ENCODE measurements around the gene CMTM4.

Gene CMTM4

DNA sequence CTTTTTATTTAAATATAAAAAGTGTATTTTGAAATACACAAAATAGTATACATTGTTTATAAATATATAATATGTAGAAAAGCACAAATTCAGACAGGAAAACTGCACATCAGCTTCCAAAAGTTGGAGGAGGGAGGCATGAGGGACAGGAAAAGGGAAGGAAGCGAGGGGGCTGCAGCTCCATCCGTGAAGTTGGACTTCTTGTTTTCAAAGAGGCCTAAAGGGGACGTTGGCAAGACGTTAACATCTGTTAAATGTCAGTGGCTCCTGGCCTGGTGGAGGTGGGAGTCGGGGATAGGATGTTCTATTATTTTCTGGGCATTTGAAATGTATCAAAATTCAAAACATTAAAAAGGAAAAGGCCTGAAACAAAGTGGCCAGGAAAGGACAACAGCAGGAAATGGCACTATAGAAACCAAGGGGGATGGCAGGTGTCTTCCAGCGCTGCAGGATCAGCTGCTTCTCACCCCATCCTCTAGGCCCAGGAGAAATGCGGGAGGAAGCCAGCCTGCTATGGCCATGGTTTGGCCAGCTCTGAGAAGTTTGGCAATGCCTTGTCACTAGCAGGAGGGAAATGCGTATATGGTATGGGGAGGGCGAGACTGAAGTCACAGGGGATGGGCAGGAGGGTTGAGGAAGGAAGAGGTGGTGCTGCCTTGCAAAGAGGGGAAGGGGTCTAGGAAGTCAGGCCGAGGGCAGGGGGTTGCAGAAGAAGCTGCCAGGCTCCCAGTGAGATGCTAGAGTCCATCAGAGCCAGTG, 110.9 kb downstream of the CMTM4 start:
- Histone ChIP-seq H3K27ac (ENCODE audit: low read depth, low read length) (no peak overlapping the region), H3K4me1 (ENCODE audit: control insufficient read depth, insufficient read depth, low read length) (no peaks in the 10 kb centered on the region), H3K27me3 (ENCODE audit: control insufficient read depth, insufficient read depth, low read length) (no peaks in the 10 kb centered on the region), H3K9ac (ENCODE audit: low read length) (no peak overlapping the region), H3K4me3 (ENCODE audit: low read length) (no peak overlapping the region), H3K36me3 (ENCODE audit: control insufficient read depth, insufficient read depth, low read length) (no peaks in the 10 kb centered on the region)

DNA sequence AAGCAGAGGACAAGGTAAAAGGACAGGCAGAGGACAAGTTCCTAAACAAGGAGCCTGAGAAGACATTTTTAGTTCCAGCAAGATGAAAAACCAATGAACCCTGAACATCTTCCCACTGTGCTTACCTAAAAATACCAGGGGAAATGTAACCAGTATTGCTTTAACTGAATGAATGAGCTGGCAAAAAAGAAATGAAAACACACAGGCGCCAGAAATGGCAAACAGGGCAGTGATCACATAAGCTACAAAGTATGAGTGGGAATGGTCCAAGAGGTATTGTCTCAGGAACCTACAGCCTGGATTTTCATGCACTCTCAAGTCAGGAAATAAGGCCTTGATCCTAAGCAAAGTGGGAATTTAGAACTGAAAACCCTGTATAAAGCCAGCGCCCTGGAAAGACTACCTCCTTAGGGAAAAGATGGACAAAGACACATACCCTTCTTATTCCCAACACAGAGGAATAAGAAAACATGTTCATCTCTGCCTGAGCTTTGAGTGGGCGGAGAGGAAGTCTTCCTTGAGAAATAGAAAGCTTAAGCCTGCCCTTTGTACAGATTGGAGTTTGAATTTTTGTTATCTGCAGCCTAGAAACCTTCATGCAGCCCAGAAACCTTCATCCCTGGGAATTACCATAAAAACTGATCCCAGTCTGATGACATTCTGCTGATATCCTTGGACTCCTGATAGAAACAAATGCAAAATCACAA, 115.1 kb downstream of the CMTM4 start:
- no peak overlapping the region for H3K9ac ChIP-seq (ENCODE audit: low read length)

DNA sequence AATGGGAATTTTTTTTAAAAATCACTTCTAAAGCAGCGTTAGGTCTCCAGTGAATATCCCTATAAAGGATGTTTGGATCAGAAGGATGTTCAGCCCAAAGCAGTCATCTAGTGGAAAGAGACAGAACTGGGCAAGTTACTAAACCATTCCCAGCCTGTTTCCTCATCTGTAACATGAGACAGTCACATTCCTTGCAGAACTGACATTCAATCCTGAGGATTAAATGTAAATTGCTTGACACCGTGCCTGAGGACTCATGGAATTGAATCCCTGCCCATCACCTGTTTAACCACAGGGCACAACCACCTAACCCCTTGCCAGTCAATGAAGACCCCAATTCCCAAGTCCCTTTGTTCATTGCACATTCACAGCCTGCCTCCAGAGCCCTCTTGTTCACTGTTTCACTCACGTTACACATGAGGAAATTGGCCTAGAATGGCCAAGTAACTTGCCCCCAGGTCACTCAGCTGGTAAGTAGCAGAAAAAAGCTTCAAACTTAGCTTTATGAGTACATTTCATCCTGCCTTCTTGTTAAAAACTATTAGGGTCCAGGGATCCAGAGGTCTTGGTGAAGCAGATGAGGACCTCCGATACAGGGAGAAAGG, 115.8 kb downstream of the CMTM4 start:
- H3K4me1 ChIP-seq (ENCODE audit: control insufficient read depth, insufficient read depth, low read length) = no peaks in the 10 kb centered on the region
- H3K9ac ChIP-seq (ENCODE audit: low read length) = no peak overlapping the region

More for the DNA sequence above, 115.1 kb downstream of the CMTM4 start:
- Histone ChIP-seq H3K4me1 (ENCODE audit: control insufficient read depth, insufficient read depth, low read length) (no peaks in the 10 kb centered on the region), H3K36me3 (ENCODE audit: control insufficient read depth, insufficient read depth, low read length) (no peaks in the 10 kb centered on the region), H3K4me3 (ENCODE audit: low read length) (no peak overlapping the region), H3K27me3 (ENCODE audit: control insufficient read depth, insufficient read depth, low read length) (peaks cover 7% of the 10 kb centered on the region), H3K27ac (ENCODE audit: low read depth, low read length) (no peak overlapping the region)

DNA sequence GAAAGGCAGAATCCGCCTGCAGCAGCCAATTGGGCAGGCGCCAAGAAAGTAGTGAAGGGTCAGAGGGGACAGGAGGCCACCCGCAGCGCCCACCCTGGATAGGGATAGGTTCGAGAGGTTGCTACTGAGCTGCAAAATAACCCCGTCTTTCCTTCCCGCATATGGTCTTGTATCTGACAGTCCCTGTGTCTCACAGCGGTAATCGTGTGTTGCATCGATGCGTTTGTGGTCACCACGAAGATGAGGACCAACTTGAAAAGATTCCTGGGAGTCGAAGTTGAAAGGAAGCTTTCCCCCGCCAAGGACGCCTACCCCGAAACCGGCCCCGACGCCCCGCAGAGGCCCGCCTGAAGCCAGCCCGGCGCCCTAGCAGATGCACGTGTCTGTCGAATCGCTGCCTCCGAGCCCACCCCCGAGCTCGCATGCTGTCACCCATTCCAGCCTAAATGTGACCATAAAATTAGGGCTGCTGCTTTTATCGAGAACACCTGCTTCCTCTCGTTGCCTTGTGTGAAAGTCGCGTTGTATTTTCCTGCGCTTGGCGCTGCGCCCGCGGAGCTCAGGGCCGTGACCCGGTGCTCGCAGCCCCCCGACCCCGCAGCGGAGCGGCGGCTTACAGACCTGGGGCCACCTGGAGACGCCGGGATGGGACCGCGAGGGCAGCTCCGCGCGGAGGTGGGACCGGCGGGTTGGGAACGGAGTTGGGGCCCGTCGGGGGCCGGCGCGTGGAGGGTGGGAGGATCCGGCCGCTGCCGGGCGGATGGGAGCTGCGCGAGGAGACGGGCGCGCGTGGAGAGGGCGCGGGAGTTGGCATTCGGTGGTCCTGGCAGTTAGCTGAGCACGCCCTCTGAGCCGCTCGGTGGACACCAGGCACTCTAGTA, 117.7 kb downstream of the CMTM4 start, which contains the start of gene CMTM2:
CMTM2 (plus strand) TSS at position 813 of the 881 bp plus-strand sequence. CDS start 145 bp downstream, outside the sequence.
- Histone ChIP-seq H3K27ac (ENCODE audit: low read depth, low read length) (no peak within 1 kb of the TSS), H3K4me1 (ENCODE audit: control insufficient read depth, insufficient read depth, low read length) (no peaks in the 10 kb centered on the region), H3K36me3 (ENCODE audit: control insufficient read depth, insufficient read depth, low read length) (no peaks in the 10 kb centered on the region), H3K9ac (ENCODE audit: low read length) (no peak within 1 kb of the TSS), H3K4me3 (ENCODE audit: low read length) (peak within 1 kb of the TSS; percentile 45), H3K27me3 (ENCODE audit: control insufficient read depth, insufficient read depth, low read length) (peaks cover 7% of the 10 kb centered on the region)

More for the DNA sequence above, 115.8 kb downstream of the CMTM4 start:
- H3K27ac ChIP-seq (ENCODE audit: low read depth, low read length) = no peak overlapping the region
- H3K27me3 ChIP-seq (ENCODE audit: control insufficient read depth, insufficient read depth, low read length) = peaks cover 7% of the 10 kb centered on the region
- H3K36me3 ChIP-seq (ENCODE audit: control insufficient read depth, insufficient read depth, low read length) = no peaks in the 10 kb centered on the region
- no peak overlapping the region for H3K4me3 ChIP-seq (ENCODE audit: low read length)

DNA sequence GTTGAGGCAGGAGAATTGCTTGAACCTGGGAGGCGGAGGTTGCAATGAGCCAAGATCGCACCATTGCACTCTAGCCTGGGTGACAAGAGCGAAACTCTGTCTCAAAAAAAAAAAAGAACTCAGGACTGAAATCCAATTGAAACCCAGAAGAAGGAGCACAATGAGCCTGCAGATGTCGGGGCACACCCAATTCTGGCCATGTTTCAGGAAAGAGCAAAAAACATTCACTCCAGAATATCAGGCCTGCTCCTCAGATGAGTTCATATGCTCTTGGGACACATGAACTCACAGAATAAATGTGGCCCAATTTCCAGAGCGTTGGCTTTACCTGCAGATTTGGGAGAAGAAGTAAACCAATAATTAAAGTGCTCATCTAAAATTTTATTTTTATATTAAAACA, 120.2 kb downstream of the CMTM4 start:
- Histone ChIP-seq H3K4me3 (ENCODE audit: low read length) (no peak overlapping the region), H3K9ac (ENCODE audit: low read length) (no peak overlapping the region), H3K4me1 (ENCODE audit: control insufficient read depth, insufficient read depth, low read length) (no peaks in the 10 kb centered on the region)

DNA sequence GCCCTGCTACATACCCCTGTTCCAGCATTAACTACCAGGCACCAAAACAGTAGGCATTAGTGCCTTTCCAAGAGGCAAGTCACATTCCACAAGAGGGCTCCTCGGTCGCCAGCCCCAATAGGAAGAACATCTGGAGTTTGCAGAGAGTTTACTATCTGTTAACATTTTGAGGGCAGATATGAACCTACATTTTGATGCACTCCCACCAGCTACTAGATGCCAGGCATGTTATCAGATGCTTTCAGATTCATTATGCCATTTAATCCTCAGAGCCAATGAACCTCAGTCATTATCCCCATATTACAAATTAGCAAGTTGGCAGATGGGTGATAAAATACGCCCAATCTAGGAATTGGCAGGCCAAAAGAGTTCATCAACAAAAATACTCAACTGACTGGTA, 121.5 kb downstream of the CMTM4 start:
- peaks cover 7% of the 10 kb centered on the region for H3K27me3 ChIP-seq (ENCODE audit: control insufficient read depth, insufficient read depth, low read length)
- no peak overlapping the region for H3K4me3 ChIP-seq (ENCODE audit: low read length)
- H3K27ac ChIP-seq (ENCODE audit: low read depth, low read length) = no peak overlapping the region
- H3K4me1 ChIP-seq (ENCODE audit: control insufficient read depth, insufficient read depth, low read length) = no peaks in the 10 kb centered on the region
- no peaks in the 10 kb centered on the region for H3K36me3 ChIP-seq (ENCODE audit: control insufficient read depth, insufficient read depth, low read length)
- no peak overlapping the region for H3K9ac ChIP-seq (ENCODE audit: low read length)

More for the DNA sequence above, 120.2 kb downstream of the CMTM4 start:
- no peak overlapping the region for H3K27ac ChIP-seq (ENCODE audit: low read depth, low read length)
- H3K36me3 ChIP-seq (ENCODE audit: control insufficient read depth, insufficient read depth, low read length) = no peaks in the 10 kb centered on the region
- peaks cover 7% of the 10 kb centered on the region for H3K27me3 ChIP-seq (ENCODE audit: control insufficient read depth, insufficient read depth, low read length)

DNA sequence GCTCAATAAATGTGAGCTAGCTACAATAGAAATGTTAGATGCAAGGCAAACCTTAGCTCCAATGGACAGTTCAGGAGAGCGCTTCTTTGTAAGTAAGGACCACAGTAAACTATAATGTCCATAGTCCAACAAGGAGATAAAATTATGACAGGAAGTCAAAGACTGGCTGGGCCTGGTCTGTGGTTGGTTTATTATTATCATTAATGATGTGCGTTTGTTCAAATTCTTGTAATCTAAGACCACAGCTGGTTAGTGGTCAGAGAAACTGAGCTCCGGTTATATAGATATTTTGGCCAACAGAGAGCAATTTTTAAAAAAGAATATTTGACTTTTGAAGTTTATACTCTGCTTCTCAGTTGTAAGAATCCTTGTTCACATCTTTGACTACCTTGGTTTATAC, 122.0 kb downstream of the CMTM4 start:
- no peaks in the 10 kb centered on the region for H3K4me1 ChIP-seq (ENCODE audit: control insufficient read depth, insufficient read depth, low read length)
- no peaks in the 10 kb centered on the region for H3K36me3 ChIP-seq (ENCODE audit: control insufficient read depth, insufficient read depth, low read length)
- peaks cover 7% of the 10 kb centered on the region for H3K27me3 ChIP-seq (ENCODE audit: control insufficient read depth, insufficient read depth, low read length)
- H3K9ac ChIP-seq (ENCODE audit: low read length) = no peak overlapping the region
- H3K27ac ChIP-seq (ENCODE audit: low read depth, low read length) = no peak overlapping the region
- no peak overlapping the region for H3K4me3 ChIP-seq (ENCODE audit: low read length)

DNA sequence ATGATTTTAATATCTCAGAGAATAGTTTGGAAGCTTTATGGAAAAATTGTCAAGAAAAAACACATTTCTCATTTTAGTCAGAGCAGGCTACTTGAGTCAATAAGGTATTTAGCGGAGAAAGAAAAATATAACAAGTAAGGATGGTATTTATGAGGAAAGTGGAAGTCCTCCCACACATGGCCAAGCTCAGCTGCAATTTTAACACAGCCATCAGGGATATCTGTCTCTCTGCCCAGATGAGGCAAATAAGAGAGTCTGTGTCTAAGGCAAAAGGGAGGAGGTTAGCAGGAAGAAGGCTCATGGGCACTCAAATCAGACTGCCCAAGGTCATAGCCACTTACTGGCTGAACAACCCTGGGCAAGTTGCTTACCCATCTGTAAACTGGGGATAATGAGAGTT, 122.5 kb downstream of the CMTM4 start:
- Histone ChIP-seq H3K4me1 (ENCODE audit: control insufficient read depth, insufficient read depth, low read length) (no peaks in the 10 kb centered on the region), H3K27ac (ENCODE audit: low read depth, low read length) (no peak overlapping the region), H3K9ac (ENCODE audit: low read length) (no peak overlapping the region), H3K4me3 (ENCODE audit: low read length) (no peak overlapping the region), H3K36me3 (ENCODE audit: control insufficient read depth, insufficient read depth, low read length) (no peaks in the 10 kb centered on the region), H3K27me3 (ENCODE audit: control insufficient read depth, insufficient read depth, low read length) (peaks cover 3% of the 10 kb centered on the region)

DNA sequence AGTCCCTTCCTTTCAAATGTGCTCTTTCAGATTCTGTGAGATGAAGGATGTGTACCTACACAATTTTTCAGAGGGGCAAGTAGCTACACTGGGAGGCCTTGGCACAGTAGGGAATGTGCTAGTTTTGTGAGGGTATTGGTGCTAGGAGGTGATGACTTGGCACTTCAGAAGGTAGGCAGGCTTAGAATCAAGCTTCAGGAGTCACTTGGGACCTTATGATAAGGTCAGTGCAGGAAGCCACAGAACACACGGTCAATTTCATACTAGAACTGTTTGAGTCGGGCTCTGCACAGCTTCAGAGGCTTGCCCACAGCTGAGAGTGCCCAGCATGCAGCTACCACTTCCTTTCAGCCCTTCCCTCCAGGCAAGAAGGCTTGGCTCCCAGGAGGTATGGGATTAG, 124.2 kb downstream of the CMTM4 start:
- Histone ChIP-seq H3K9ac (ENCODE audit: low read length) (no peak overlapping the region), H3K27ac (ENCODE audit: low read depth, low read length) (no peak overlapping the region), H3K36me3 (ENCODE audit: control insufficient read depth, insufficient read depth, low read length) (no peaks in the 10 kb centered on the region), H3K4me3 (ENCODE audit: low read length) (no peak overlapping the region), H3K27me3 (ENCODE audit: control insufficient read depth, insufficient read depth, low read length) (no peaks in the 10 kb centered on the region), H3K4me1 (ENCODE audit: control insufficient read depth, insufficient read depth, low read length) (no peaks in the 10 kb centered on the region)

DNA sequence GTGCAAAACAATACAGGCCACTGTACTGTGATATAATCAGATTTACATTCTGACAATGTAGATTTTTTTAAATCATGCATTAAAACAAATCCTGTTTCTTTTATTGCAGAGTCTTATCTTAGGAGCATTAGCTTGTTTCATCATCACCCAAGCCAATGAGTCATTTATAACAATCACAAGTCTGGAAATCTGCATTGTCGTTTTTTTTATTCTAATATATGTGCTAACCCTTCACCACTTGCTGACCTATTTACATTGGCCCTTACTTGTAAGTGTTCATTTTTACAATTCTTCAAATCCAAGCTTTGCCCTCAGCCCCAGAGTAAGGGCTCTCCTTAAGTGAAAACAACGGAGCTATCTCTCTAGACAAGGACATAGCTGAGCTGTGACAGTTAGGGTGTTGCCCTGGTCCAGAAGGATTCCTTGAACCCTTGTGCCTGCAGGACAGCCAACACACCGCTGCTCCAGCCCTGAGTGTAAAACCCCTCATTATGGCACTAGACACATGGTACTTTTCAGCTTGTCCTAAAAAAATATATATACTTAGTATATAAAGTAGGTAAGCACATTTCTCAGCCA, 126.6 kb downstream of the CMTM4 start:
- H3K4me3 ChIP-seq (ENCODE audit: low read length) = no peak overlapping the region
- H3K27me3 ChIP-seq (ENCODE audit: control insufficient read depth, insufficient read depth, low read length) = no peaks in the 10 kb centered on the region
- H3K36me3 ChIP-seq (ENCODE audit: control insufficient read depth, insufficient read depth, low read length) = peaks cover 9% of the 10 kb centered on the region
- no peaks in the 10 kb centered on the region for H3K4me1 ChIP-seq (ENCODE audit: control insufficient read depth, insufficient read depth, low read length)
- H3K27ac ChIP-seq (ENCODE audit: low read depth, low read length) = no peak overlapping the region
- no peak overlapping the region for H3K9ac ChIP-seq (ENCODE audit: low read length)

DNA sequence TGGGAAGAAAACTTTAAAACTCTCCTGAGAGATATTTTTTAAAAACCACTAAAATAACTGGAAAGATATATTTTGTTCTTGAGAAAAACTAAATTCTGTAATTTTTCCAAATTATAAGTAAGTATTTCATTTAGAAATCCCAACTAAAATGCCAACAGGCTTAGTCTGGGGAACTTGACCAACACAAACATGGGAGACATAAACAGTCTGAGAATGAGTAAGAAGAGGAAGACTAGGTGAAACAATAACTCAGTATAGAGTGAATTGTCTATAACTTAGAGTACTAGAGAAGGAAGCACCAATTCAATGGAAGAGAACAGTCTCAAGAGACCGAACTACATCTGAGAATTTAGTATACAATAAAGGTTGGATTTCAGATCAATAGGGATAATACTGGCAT, 127.4 kb downstream of the CMTM4 start:
- H3K36me3 ChIP-seq (ENCODE audit: control insufficient read depth, insufficient read depth, low read length) = peaks cover 12% of the 10 kb centered on the region
- H3K4me3 ChIP-seq (ENCODE audit: low read length) = no peak overlapping the region
- no peaks in the 10 kb centered on the region for H3K27me3 ChIP-seq (ENCODE audit: control insufficient read depth, insufficient read depth, low read length)
- H3K9ac ChIP-seq (ENCODE audit: low read length) = no peak overlapping the region
- H3K27ac ChIP-seq (ENCODE audit: low read depth, low read length) = no peak overlapping the region
- no peaks in the 10 kb centered on the region for H3K4me1 ChIP-seq (ENCODE audit: control insufficient read depth, insufficient read depth, low read length)
